Fibroblast of skin of back (primary cell): Measurements from ENCODE around the gene CETN1.

Experiments
- DNase-seq: peaks from one replicate; pipeline ENCODE4 v3.0.0-alpha.2; 2013

Gene CETN1

GRCh38 chr18:623761-624620, 43.8 kb downstream of the CETN1 start:
- peak; percentile 57 for DNase-seq

- DNase-seq: no peak
Observed at GRCh38 chr18:627231-627630, 47.1 kb downstream of the CETN1 start.

GRCh38 chr18:629269-630150, 49.3 kb downstream of the CETN1 start:
- no peak for DNase-seq

- DNase-seq: no peak
Observed at GRCh38 chr18:631560-631959, 51.4 kb downstream of the CETN1 start.
